ENCODE measurements around the gene CIBAR2.
"Not testable (repeated sequence)": the region's sequence is repeated elsewhere in the genome, so short reads cannot be mapped to it uniquely, and the experiment has no call there.

CIBAR2 gene

GRCh38 chr16:85127379-85127723 is 15.1 kb upstream of the CIBAR2 start:
- DNase-seq: no peak

- no peak for DNase-seq
These were observed 14.6 kb upstream of the CIBAR2 start for GRCh38 chr16:85126705-85127378.

- DNase-seq: no peak
These were observed 14.1 kb upstream of the CIBAR2 start for GRCh38 chr16:85126394-85126704.

GRCh38 chr16:85125570-85126393 is 13.5 kb upstream of the CIBAR2 start:
- DNase-seq: no peak

GRCh38 chr16:85124636-85125346 is 12.5 kb upstream of the CIBAR2 start:
- no peak for DNase-seq

- DNase-seq: no peak
These were observed 11.8 kb upstream of the CIBAR2 start for GRCh38 chr16:85123891-85124635.

- not testable (repeated sequence) for DNase-seq
These were observed 11.2 kb upstream of the CIBAR2 start for GRCh38 chr16:85123441-85123840.

GRCh38 chr16:85120006-85120340 is 7.7 kb upstream of the CIBAR2 start:
- DNase-seq: no peak

- DNase-seq: no peak
These were observed 5.1 kb upstream of the CIBAR2 start for GRCh38 chr16:85117418-85117817.

GRCh38 chr16:85114909-85115567 is 2.8 kb upstream of the CIBAR2 start:
- peak; percentile 78 for DNase-seq

GRCh38 chr16:85113913-85114312 is 1.6 kb upstream of the CIBAR2 start:
- DNase-seq: no peak

- no peak for DNase-seq
These were observed 979 bp upstream of the CIBAR2 start for GRCh38 chr16:85113168-85113733.

GRCh38 chr16:85111184-85111583 is 1.1 kb downstream of the CIBAR2 start:
- DNase-seq: no peak

GRCh38 chr16:85110105-85110504 is 2.2 kb downstream of the CIBAR2 start:
- no peak for DNase-seq

- DNase-seq: no peak
These were observed 4.7 kb downstream of the CIBAR2 start for GRCh38 chr16:85107532-85107931.

- no peak for DNase-seq
These were observed 5.2 kb downstream of the CIBAR2 start for GRCh38 chr16:85107083-85107482.

GRCh38 chr16:85105475-85105874 is 6.8 kb downstream of the CIBAR2 start:
- DNase-seq: no peak

- DNase-seq: peak; percentile 46
These were observed 7.4 kb downstream of the CIBAR2 start for GRCh38 chr16:85104821-85105391.

GRCh38 chr16:85104147-85104546 is 8.1 kb downstream of the CIBAR2 start:
- DNase-seq: no peak

GRCh38 chr16:85103114-85104079 is 8.9 kb downstream of the CIBAR2 start:
- DNase-seq: no peak
